Liver (tissue), 9 donors: ENCODE measurements around the gene ACOT13. TPM values are rescaled to one million over a fixed set of nuclear protein-coding genes. Genes with fewer than 3 reads are reported as not detected.
"Not testable (repeated sequence)": the region's sequence is repeated elsewhere in the genome, so short reads cannot be mapped to it uniquely, and the experiment has no call there.

Experiments used
- DNase-seq: peaks from one replicate; pipeline ENCODE4 v3.0.0-alpha.2; 2017; ENCODE audit warnings: low spot score
- H3K27ac ChIP-seq, 2 donors: one replicate each; pipeline ENCODE4 v1.7.0; 2013; ENCODE audit warnings: inconsistent platforms in 2 of 2, low read length in 2 of 2, control low read depth in 1 of 2, low read depth in 1 of 2, mild to moderate bottlenecking in 1 of 2
- H3K27me3 ChIP-seq, 4 donors: one replicate each; pipeline versions ENCODE4 v1.6.1 to v1.7.0; 2013; ENCODE audit warnings: low read length in 3 of 4, inconsistent platforms in 1 of 4, mild to moderate bottlenecking in 1 of 4, moderate library complexity in 1 of 4; ENCODE audit not compliant: control insufficient read depth in 4 of 4, insufficient read depth in 4 of 4
- H3K36me3 ChIP-seq, 4 donors: one replicate each; pipeline versions ENCODE4 v1.6.1 to v1.7.0; 2013; ENCODE audit warnings: low read length in 3 of 4, mild to moderate bottlenecking in 3 of 4, low read depth in 1 of 4, moderate library complexity in 1 of 4; ENCODE audit not compliant: control insufficient read depth in 4 of 4, insufficient read depth in 3 of 4
- H3K4me1 ChIP-seq, 4 donors: one replicate each; pipeline versions ENCODE4 v1.6.1 to v1.7.0; 2013; ENCODE audit warnings: low read length in 3 of 4, mild to moderate bottlenecking in 3 of 4, moderate library complexity in 1 of 4; ENCODE audit not compliant: control insufficient read depth in 4 of 4, insufficient read depth in 4 of 4
- H3K4me3 ChIP-seq, 3 donors: one replicate each; pipeline versions ENCODE4 v1.6.1 to v1.7.0; 2013; ENCODE audit warnings: low read length in 3 of 3, control low read depth in 1 of 3, low read depth in 1 of 3, mild to moderate bottlenecking in 1 of 3
- H3K9ac ChIP-seq, 2 donors: one replicate each; pipeline ENCODE4 v1.7.0; 2013; ENCODE audit warnings: low read length in 2 of 2, mild to moderate bottlenecking in 2 of 2, moderate library complexity in 2 of 2, control low read depth in 1 of 2, low read depth in 1 of 2
- H3K9me3 ChIP-seq, 4 donors: one replicate each; pipeline versions ENCODE4 v1.6.1 to v1.7.0; 2013; ENCODE audit warnings: low read length in 3 of 4; ENCODE audit not compliant: control insufficient read depth in 4 of 4
- FOXA2 ChIP-seq: IDR thresholded peaks from 2 replicates; pipeline ENCODE4 v1.6.1; 2016; ENCODE audit warnings: antibody characterized with exemption
- HNF4A ChIP-seq, 2 donors: conservative IDR thresholded peaks; 2 replicates each; pipeline ENCODE4 v1.6.1; 2016; ENCODE audit warnings: antibody characterized with exemption in 2 of 2, mild to moderate bottlenecking in 2 of 2
- HNF4G ChIP-seq: IDR thresholded peaks from 2 replicates; pipeline ENCODE4 v1.6.1; 2016; ENCODE audit warnings: antibody characterized with exemption
- JUND ChIP-seq, 2 donors: IDR thresholded peaks; 2 replicates each; pipeline ENCODE4 v1.6.1; 2016; ENCODE audit warnings: antibody characterized with exemption in 2 of 2
- RXRA ChIP-seq, 2 donors: IDR thresholded peaks; 2 replicates each; pipeline ENCODE4 v1.6.1; 2017 to 2018; ENCODE audit warnings: antibody characterized with exemption in 2 of 2, mild to moderate bottlenecking in 1 of 2
- SP1 ChIP-seq: IDR thresholded peaks from 2 replicates; pipeline ENCODE4 v1.6.1; 2018; ENCODE audit warnings: antibody characterized with exemption, mild to moderate bottlenecking
- TAF1 ChIP-seq: conservative IDR thresholded peaks from 2 replicates; pipeline ENCODE4 v1.6.1; 2016; ENCODE audit warnings: antibody characterized with exemption, mild to moderate bottlenecking
- YY1 ChIP-seq: IDR thresholded peaks from 2 replicates; pipeline ENCODE4 v1.6.1; 2016; ENCODE audit warnings: antibody characterized with exemption, mild to moderate bottlenecking
- WGBS: extraction: QIAGEN DNeasy Blood & Tissue Kit; methylation state at CpG from one replicate; pipeline ENCODE4 v1.1.7; 2013; 5-methylcytosine and 5-hydroxymethylcytosine counted together
- polyA plus RNA-seq, 2 donors: library from polyadenylated mRNA; stranded (reverse) in 1 of 2; unstranded in 1 of 2; fragments of 200-250 nt in 1 of 2; fragments of >200 nt in 1 of 2; fragmentation: Nextera tagmentation in 1 of 2; extraction: Ambion mirVana in 1 of 2; gene quantifications; one replicate each; pipeline versions ENCODE4 v1.2.1 to v1.2.3, GENCODE V29; 2013 to 2015
- total RNA-seq, 2 donors: library from RNA; depleted of rRNA; stranded (reverse); fragments of >200 nt; gene quantifications; one replicate each; pipeline ENCODE4 v1.2.3, GENCODE V29; 2014
- TF ChIP-seq, protein P1 (sequence below): fragments of 150-350 bp; IDR thresholded peaks from 2 replicates; pipeline ENCODE4 v1.5.1; 2017; ENCODE audit warnings: improper control_type of control experiment, low read depth, low read length; ENCODE audit not compliant: missing input control
- TF ChIP-seq, protein P2 (sequence below): IDR thresholded peaks from 2 replicates; pipeline ENCODE4 v1.6.1; 2016; ENCODE audit warnings: antibody characterized with exemption
- donor health status: healthy.
- donor health status: healthy.
- donor health status: healthy.
- donor health status: healthy.
- donor health status: healthy.

Gene ACOT13
- total and polyA plus RNA-seq, 4 donors = 9.9 to 90.0 (median 21.3) TPM

DNA sequence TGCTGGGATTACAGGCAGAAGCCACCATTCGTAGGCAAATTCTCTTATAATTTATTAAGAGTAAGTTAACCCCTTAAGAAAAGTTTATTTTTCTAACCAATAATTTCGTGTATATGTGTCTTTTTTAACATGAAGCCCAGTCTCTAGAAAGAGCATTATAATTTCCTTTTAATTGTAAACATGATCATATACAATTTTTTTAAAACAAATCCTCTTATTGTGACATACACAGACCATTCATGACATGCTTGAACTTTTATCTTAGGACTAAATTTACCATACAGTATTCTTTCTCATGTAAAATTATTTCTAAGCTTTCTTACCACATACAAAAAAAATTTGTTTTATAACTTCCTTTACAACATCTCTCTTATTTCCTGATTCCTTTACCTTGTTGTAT is 6.7 kb downstream of the ACOT13 start:
- Histone ChIP-seq H3K27me3 (no peaks in the 10 kb centered on the region), H3K27ac (no peak overlapping the region), H3K4me3 (no peak overlapping the region), H3K36me3 (no peaks in the 10 kb centered on the region), H3K9ac (no peak overlapping the region), H3K4me1 (peaks cover 4 to 48% (median 25%) of the 10 kb centered on the region in 4 donors), H3K9me3 (no peaks in the 10 kb centered on the region)
- TF ChIP-seq, protein P1, sequence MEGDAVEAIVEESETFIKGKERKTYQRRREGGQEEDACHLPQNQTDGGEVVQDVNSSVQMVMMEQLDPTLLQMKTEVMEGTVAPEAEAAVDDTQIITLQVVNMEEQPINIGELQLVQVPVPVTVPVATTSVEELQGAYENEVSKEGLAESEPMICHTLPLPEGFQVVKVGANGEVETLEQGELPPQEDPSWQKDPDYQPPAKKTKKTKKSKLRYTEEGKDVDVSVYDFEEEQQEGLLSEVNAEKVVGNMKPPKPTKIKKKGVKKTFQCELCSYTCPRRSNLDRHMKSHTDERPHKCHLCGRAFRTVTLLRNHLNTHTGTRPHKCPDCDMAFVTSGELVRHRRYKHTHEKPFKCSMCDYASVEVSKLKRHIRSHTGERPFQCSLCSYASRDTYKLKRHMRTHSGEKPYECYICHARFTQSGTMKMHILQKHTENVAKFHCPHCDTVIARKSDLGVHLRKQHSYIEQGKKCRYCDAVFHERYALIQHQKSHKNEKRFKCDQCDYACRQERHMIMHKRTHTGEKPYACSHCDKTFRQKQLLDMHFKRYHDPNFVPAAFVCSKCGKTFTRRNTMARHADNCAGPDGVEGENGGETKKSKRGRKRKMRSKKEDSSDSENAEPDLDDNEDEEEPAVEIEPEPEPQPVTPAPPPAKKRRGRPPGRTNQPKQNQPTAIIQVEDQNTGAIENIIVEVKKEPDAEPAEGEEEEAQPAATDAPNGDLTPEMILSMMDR = no peak
- TF ChIP-seq FOXA2 = no peak
- WGBS = 68% methylated on average over 2 of the region's 2 CpGs
- no peak for DNase-seq

DNA sequence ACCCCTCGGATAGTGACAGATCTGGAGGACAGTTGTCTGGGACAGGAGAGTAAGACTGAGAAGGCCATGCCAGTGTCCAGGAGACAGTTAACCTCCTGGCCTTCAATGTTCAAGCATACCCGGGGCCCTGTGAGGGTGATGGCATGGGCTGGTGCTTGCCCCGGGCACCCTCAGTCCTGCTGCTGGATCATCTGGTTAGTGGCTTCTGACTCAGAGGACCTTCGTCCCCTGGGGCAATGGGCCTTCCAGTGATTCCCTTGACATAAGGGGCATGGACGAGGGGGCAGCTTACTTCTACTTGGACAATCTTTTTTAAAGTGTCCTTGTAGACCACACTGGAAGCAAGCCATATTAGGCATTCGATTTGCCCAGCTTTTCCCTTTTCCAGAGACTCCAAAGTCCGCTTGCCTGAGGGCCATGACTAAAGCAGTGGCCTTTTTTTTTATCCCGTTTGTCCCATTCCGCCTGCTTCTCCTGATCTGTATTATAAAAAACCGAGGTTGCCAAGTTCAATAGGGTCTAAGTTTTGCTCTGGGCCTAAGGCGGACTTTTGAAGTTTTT is 12.0 kb downstream of the ACOT13 start:
- WGBS = 46% methylated on average over 11 of the region's 11 CpGs
- not testable (repeated sequence) for H3K9me3 ChIP-seq, DNase-seq, H3K4me3 ChIP-seq, H3K9ac ChIP-seq, H3K27me3 ChIP-seq, H3K36me3 ChIP-seq
- peak overlapping the region; percentile 12 to 56 for H3K27ac ChIP-seq
- H3K4me1 ChIP-seq = peaks cover 2 to 34% (median 17%) of the 10 kb centered on the region in 4 donors
- TF ChIP-seq YY1 (peak; percentile 58), HNF4A (conservative IDR thresholded peaks at IDR 0.05) (peak; percentile 87 to 88), SP1 (peak; percentile 72), RXRA (IDR thresholded peaks at IDR 0.05) (peak; percentile 50 to 62), HNF4G (peak; percentile 45), JUND (IDR thresholded peaks at IDR 0.05) (peak; percentile 26 to 66)
- TF ChIP-seq, protein P2, sequence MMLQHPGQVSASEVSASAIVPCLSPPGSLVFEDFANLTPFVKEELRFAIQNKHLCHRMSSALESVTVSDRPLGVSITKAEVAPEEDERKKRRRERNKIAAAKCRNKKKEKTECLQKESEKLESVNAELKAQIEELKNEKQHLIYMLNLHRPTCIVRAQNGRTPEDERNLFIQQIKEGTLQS = peak; percentile 32

DNA sequence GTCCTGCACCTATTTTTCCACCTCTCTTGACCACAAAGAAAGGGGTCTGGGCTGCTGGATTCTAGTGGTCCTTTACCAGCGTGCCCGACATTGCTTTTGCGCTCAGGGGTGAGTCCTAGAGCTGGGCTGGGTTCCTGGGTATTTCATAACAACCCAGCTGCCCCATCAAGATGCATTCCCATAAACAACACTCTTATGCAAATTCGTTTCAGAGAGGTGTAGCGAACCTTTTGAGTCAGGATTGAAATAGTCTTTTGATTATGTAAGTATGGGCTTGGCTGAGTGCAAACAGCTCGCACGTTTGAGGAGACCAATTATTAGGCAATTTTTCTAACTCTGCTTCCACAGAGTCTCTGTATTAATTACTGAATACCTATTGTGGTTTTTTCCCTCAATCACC is 13.7 kb downstream of the ACOT13 start:
- no peak overlapping the region for H3K9ac ChIP-seq

More for the DNA sequence above, 13.7 kb downstream of the ACOT13 start:
- Histone ChIP-seq H3K4me1 (peaks cover 2 to 34% (median 17%) of the 10 kb centered on the region in 4 donors), H3K9me3 (no peaks in the 10 kb centered on the region), H3K27ac (no peak overlapping the region), H3K27me3 (no peaks in the 10 kb centered on the region), H3K36me3 (no peaks in the 10 kb centered on the region), H3K4me3 (no peak overlapping the region)
- TF ChIP-seq JUND (IDR thresholded peaks at IDR 0.05) = no peak
- TF ChIP-seq TAF1 = no peak
- TF ChIP-seq HNF4A (conservative IDR thresholded peaks at IDR 0.05) = peak in 1 of 2 donors; percentile 2
- no peak for TF ChIP-seq HNF4G
- no peak for DNase-seq
- WGBS = 52% methylated on average over 7 of the region's 7 CpGs
